ENCODE data around the gene DNAJC13. TPM values are rescaled to one million over a fixed set of nuclear protein-coding genes. Genes with fewer than 3 reads are reported as not detected.
A peak's percentile ranks its signal among the peaks of the same experiment; 100 is the strongest.

Gene DNAJC13
- total RNA-seq, 4 donors from 2014 or later, result 21.9 to 35.2 (median 26.5) TPM

GRCh38 chr3:132422531-132422930 lies 5.2 kb downstream of the DNAJC13 start:
- Histone ChIP-seq H3K27ac (no peak overlapping the region), H3K4me1 (peaks cover 16% of the 10 kb centered on the region in 2 donors), H3K9me3 (no peaks in the 10 kb centered on the region), H3K4me3 (no peak overlapping the region), H3K27me3 (no peaks in the 10 kb centered on the region), H3K36me3 (peaks cover 0 to 4% of the 10 kb centered on the region in 2 donors)
- intact Hi-C loops (cut with DNase I; ENCODE audit: low total_unique reads), result no loop called here
- no peak for ATAC-seq
- no peak for DNase-seq
- in situ Hi-C loops (cut with MboI; ENCODE audit: low sequenced_read_pairs in 4 of 4), result no loop called here
- TF ChIP-seq CTCF (IDR thresholded peaks at IDR 0.05 in 4 of 5, conservative IDR thresholded peaks at IDR 0.05 in 1 of 5) (no peak), POLR2A (IDR thresholded peaks at IDR 0.05) (no peak)

- no peak for ATAC-seq
- no peak overlapping the region for H3K27ac ChIP-seq
Observed at GRCh38 chr3:132432639-132433038, 15.3 kb downstream of the DNAJC13 start.

GRCh38 chr3:132433121-132433520 lies 15.8 kb downstream of the DNAJC13 start:
- DNase-seq, result no peak
- H3K36me3 ChIP-seq, result peaks cover 0 to 5% of the 10 kb centered on the region in 2 donors
- TF ChIP-seq CTCF (IDR thresholded peaks at IDR 0.05 in 4 of 5, conservative IDR thresholded peaks at IDR 0.05 in 1 of 5) (no peak), POLR2A (IDR thresholded peaks at IDR 0.05) (no peak)
- no peak for ATAC-seq
- H3K27ac ChIP-seq, result no peak overlapping the region
- no peak overlapping the region for H3K4me3 ChIP-seq
- H3K27me3 ChIP-seq, result no peaks in the 10 kb centered on the region
- in situ Hi-C loops (cut with MboI; ENCODE audit: low sequenced_read_pairs in 4 of 4) (no loop called here), intact Hi-C loops (cut with DNase I; ENCODE audit: low total_unique reads) (no loop called here)
- no peaks in the 10 kb centered on the region for H3K9me3 ChIP-seq
- peaks cover 4 to 6% of the 10 kb centered on the region in 2 donors for H3K4me1 ChIP-seq

More at GRCh38 chr3:132432639-132433038, 15.3 kb downstream of the DNAJC13 start:
- DNase-seq, result no peak
- in situ Hi-C loops (cut with MboI; ENCODE audit: low sequenced_read_pairs in 4 of 4), result no loop called here
- H3K9me3 ChIP-seq, result no peaks in the 10 kb centered on the region
- peaks cover 0 to 5% of the 10 kb centered on the region in 2 donors for H3K36me3 ChIP-seq
- H3K4me1 ChIP-seq, result peaks cover 4 to 6% of the 10 kb centered on the region in 2 donors
- TF ChIP-seq POLR2A (IDR thresholded peaks at IDR 0.05) (no peak), CTCF (IDR thresholded peaks at IDR 0.05 in 4 of 5, conservative IDR thresholded peaks at IDR 0.05 in 1 of 5) (no peak)
- no peak overlapping the region for H3K4me3 ChIP-seq
- no peaks in the 10 kb centered on the region for H3K27me3 ChIP-seq
- intact Hi-C loops (cut with DNase I; ENCODE audit: low total_unique reads), result no loop called here

- H3K4me3 ChIP-seq, result no peak overlapping the region
- ATAC-seq (no peak), DNase-seq (no peak)
- H3K27ac ChIP-seq, result peak overlapping the region in 1 of 4 donors; percentile 44
- H3K4me1 ChIP-seq, result peaks cover 4 to 6% of the 10 kb centered on the region in 2 donors
- intact Hi-C loops (cut with DNase I; ENCODE audit: low total_unique reads), result no loop called here
- no peak for TF ChIP-seq POLR2A (IDR thresholded peaks at IDR 0.05)
- TF ChIP-seq CTCF (IDR thresholded peaks at IDR 0.05 in 4 of 5, conservative IDR thresholded peaks at IDR 0.05 in 1 of 5), result no peak
- H3K36me3 ChIP-seq, result peaks cover 0 to 5% of the 10 kb centered on the region in 2 donors
- in situ Hi-C loops (cut with MboI; ENCODE audit: low sequenced_read_pairs in 4 of 4), result no loop called here
- H3K27me3 ChIP-seq, result no peaks in the 10 kb centered on the region
- no peaks in the 10 kb centered on the region for H3K9me3 ChIP-seq
Observed at GRCh38 chr3:132435224-132435910, 18.1 kb downstream of the DNAJC13 start.

Data from gastrocnemius medialis (tissue), 4 donors.